Tibial nerve (tissue), 4 donors: ENCODE results near the gene ARHGAP26.

Source experiments
- EP300 ChIP-seq, 2 donors: sonication (generic); formaldehyde crosslinking; IDR thresholded peaks; one replicate each; pipeline ENCODE4 v1.6.1; 2017; ENCODE audit warnings: antibody characterized with exemption in 2 of 2, mild to moderate bottlenecking in 1 of 2
- POLR2A ChIP-seq, 2 donors: fragments of 450-650 bp; IDR thresholded peaks; one replicate each; pipeline ENCODE4 v1.6.1; 2017; ENCODE audit warnings: antibody characterized with exemption in 2 of 2, mild to moderate bottlenecking in 2 of 2, moderate library complexity in 2 of 2
- TF ChIP-seq, protein P1 (sequence below), 5 experiments: fragments of 200-600 bp in 3 of 5; fragments of 450-650 bp in 2 of 5; sonication (generic) in 3 of 5; IDR thresholded peaks; one replicate each; pipeline ENCODE4 v1.5.1; 2016 to 2019; ENCODE audit warnings: antibody characterized with exemption in 5 of 5, mild to moderate bottlenecking in 3 of 5, moderate library complexity in 2 of 5

DNA sequence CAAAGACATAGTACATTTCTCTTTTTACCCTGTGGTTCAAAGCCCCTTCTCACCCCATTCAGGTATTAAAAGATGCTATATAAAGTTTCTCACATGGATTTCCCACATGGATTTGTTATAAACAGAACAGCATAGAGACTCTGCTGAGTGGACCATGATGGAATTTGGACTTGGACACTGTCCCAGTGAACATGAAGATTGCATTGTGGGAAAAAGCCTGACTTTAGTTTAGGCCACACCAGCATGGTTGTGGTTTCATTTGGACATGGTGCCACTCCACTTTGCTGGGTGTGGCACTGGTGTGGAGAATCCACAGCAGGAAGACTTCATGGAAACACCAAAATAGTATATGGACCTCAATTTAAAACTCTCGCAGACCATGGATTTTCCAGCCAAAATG is 124.6 kb downstream of the ARHGAP26 start:
- TF ChIP-seq, protein P1, sequence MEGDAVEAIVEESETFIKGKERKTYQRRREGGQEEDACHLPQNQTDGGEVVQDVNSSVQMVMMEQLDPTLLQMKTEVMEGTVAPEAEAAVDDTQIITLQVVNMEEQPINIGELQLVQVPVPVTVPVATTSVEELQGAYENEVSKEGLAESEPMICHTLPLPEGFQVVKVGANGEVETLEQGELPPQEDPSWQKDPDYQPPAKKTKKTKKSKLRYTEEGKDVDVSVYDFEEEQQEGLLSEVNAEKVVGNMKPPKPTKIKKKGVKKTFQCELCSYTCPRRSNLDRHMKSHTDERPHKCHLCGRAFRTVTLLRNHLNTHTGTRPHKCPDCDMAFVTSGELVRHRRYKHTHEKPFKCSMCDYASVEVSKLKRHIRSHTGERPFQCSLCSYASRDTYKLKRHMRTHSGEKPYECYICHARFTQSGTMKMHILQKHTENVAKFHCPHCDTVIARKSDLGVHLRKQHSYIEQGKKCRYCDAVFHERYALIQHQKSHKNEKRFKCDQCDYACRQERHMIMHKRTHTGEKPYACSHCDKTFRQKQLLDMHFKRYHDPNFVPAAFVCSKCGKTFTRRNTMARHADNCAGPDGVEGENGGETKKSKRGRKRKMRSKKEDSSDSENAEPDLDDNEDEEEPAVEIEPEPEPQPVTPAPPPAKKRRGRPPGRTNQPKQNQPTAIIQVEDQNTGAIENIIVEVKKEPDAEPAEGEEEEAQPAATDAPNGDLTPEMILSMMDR (IDR thresholded peaks at IDR 0.05): no peak
- TF ChIP-seq POLR2A (IDR thresholded peaks at IDR 0.05): no peak
- no peak for TF ChIP-seq EP300 (IDR thresholded peaks at IDR 0.05)
